ENCODE results near the gene AKNA.
A peak's percentile ranks its signal among the peaks of the same experiment; 100 is the strongest.

AKNA gene

GRCh38 chr9:114357360-114357759, 30.4 kb downstream of the AKNA start:
- no peak for DNase-seq (ENCODE audit: low spot score)

- DNase-seq (ENCODE audit: low spot score), result no peak
Observed at GRCh38 chr9:114356792-114357191, 31.0 kb downstream of the AKNA start.

- DNase-seq (ENCODE audit: low spot score), result no peak
Observed at GRCh38 chr9:114355821-114356220, 32.0 kb downstream of the AKNA start.

GRCh38 chr9:114351932-114352331, 35.9 kb downstream of the AKNA start:
- DNase-seq (ENCODE audit: low spot score), result no peak

GRCh38 chr9:114350636-114351401, 37.0 kb downstream of the AKNA start:
- DNase-seq (ENCODE audit: low spot score), result no peak

GRCh38 chr9:114349713-114350480, 37.9 kb downstream of the AKNA start:
- DNase-seq (ENCODE audit: low spot score), result no peak

- no peak for DNase-seq (ENCODE audit: low spot score)
Observed at GRCh38 chr9:114348906-114349482, 38.8 kb downstream of the AKNA start.

GRCh38 chr9:114348261-114348905, 39.4 kb downstream of the AKNA start:
- no peak for DNase-seq (ENCODE audit: low spot score)

- DNase-seq (ENCODE audit: low spot score), result peak; percentile 92
Observed at GRCh38 chr9:114347675-114348074, 40.1 kb downstream of the AKNA start.

GRCh38 chr9:114346146-114346545, 41.6 kb downstream of the AKNA start:
- no peak for DNase-seq (ENCODE audit: low spot score)

GRCh38 chr9:114345493-114346065, 42.2 kb downstream of the AKNA start:
- no peak for DNase-seq (ENCODE audit: low spot score)

- DNase-seq (ENCODE audit: low spot score), result no peak
Observed at GRCh38 chr9:114344692-114345091, 43.1 kb downstream of the AKNA start.

- no peak for DNase-seq (ENCODE audit: low spot score)
Observed at GRCh38 chr9:114344188-114344566, 43.6 kb downstream of the AKNA start.

GRCh38 chr9:114343471-114344187, 44.2 kb downstream of the AKNA start:
- DNase-seq (ENCODE audit: low spot score), result no peak

- no peak for DNase-seq (ENCODE audit: low spot score)
Observed at GRCh38 chr9:114342755-114343440, 44.9 kb downstream of the AKNA start.

GRCh38 chr9:114341991-114342390, 45.8 kb downstream of the AKNA start:
- DNase-seq (ENCODE audit: low spot score), result no peak

GRCh38 chr9:114341152-114341830, 46.5 kb downstream of the AKNA start:
- DNase-seq (ENCODE audit: low spot score), result no peak

- peak; percentile 33 for DNase-seq (ENCODE audit: low spot score)
Observed at GRCh38 chr9:114339130-114339908, 48.5 kb downstream of the AKNA start.

GRCh38 chr9:114338187-114338586, 49.6 kb downstream of the AKNA start:
- no peak for DNase-seq (ENCODE audit: low spot score)
